OCI-M2 (cell line): ENCODE data around the gene HLF.
A peak's percentile ranks its signal among the peaks of the same experiment; 100 is the strongest.

Experiments used
- DNase-seq: peaks from one replicate; lab custom pipeline; 2025; ENCODE audit not compliant: unreplicated experiment; lab: John Stamatoyannopoulos, UW

HLF gene

GRCh38 chr17:55264645-55265298 lies at the start of gene HLF:
Gene HLF, plus strand, starts transcription at chr17:55264960. Its CDS starts 525 bp downstream, at chr17:55265485.
- no peak for DNase-seq

- no peak for DNase-seq
Observed at GRCh38 chr17:55215711-55216110, 49.0 kb upstream of the HLF start.

- no peak for DNase-seq
Observed at GRCh38 chr17:55216888-55217287, 47.9 kb upstream of the HLF start.

- DNase-seq, result no peak
Observed at GRCh38 chr17:55219459-55219858, 45.3 kb upstream of the HLF start.

GRCh38 chr17:55219934-55220333 lies 44.8 kb upstream of the HLF start:
- no peak for DNase-seq

GRCh38 chr17:55223524-55223923 lies 41.2 kb upstream of the HLF start:
- DNase-seq, result no peak

- DNase-seq, result no peak
Observed at GRCh38 chr17:55224746-55225145, 40.0 kb upstream of the HLF start.

GRCh38 chr17:55225237-55225636 lies 39.5 kb upstream of the HLF start:
- no peak for DNase-seq

GRCh38 chr17:55228683-55229192 lies 36.0 kb upstream of the HLF start:
- DNase-seq, result no peak

- DNase-seq, result no peak
Observed at GRCh38 chr17:55229276-55229675, 35.5 kb upstream of the HLF start.

GRCh38 chr17:55230716-55231115 lies 34.0 kb upstream of the HLF start:
- no peak for DNase-seq

GRCh38 chr17:55233840-55234239 lies 30.9 kb upstream of the HLF start:
- DNase-seq, result no peak

- DNase-seq, result no peak
Observed at GRCh38 chr17:55236316-55236715, 28.4 kb upstream of the HLF start.

- no peak for DNase-seq
Observed at GRCh38 chr17:55237268-55237667, 27.5 kb upstream of the HLF start.

- DNase-seq, result no peak
Observed at GRCh38 chr17:55237841-55238178, 26.9 kb upstream of the HLF start.

- DNase-seq, result peak; percentile 11
Observed at GRCh38 chr17:55238179-55238930, 26.4 kb upstream of the HLF start.

- no peak for DNase-seq
Observed at GRCh38 chr17:55238931-55239297, 25.8 kb upstream of the HLF start.

- DNase-seq, result no peak
Observed at GRCh38 chr17:55241097-55241496, 23.7 kb upstream of the HLF start.

GRCh38 chr17:55242476-55242875 lies 22.3 kb upstream of the HLF start:
- no peak for DNase-seq

- no peak for DNase-seq
Observed at GRCh38 chr17:55245986-55246385, 18.8 kb upstream of the HLF start.

- no peak for DNase-seq
Observed at GRCh38 chr17:55246583-55246982, 18.2 kb upstream of the HLF start.

GRCh38 chr17:55248077-55248476 lies 16.7 kb upstream of the HLF start:
- no peak for DNase-seq

GRCh38 chr17:55249861-55250260 lies 14.9 kb upstream of the HLF start:
- DNase-seq, result no peak
